VCaP (cell line): ENCODE results near the gene TUSC2.

ENCODE experiments used
- H3K27ac ChIP-seq: fragments of 450-650 bp; 2 replicates; pipeline ENCODE4 v1.5.1; 2017
- TF ChIP-seq, protein P1 (sequence below): fragments of 450-650 bp; conservative IDR thresholded peaks from 2 replicates; pipeline ENCODE4 v1.5.1; 2017; ENCODE audit warnings: mild to moderate bottlenecking, moderate library complexity

The TUSC2 gene

DNA sequence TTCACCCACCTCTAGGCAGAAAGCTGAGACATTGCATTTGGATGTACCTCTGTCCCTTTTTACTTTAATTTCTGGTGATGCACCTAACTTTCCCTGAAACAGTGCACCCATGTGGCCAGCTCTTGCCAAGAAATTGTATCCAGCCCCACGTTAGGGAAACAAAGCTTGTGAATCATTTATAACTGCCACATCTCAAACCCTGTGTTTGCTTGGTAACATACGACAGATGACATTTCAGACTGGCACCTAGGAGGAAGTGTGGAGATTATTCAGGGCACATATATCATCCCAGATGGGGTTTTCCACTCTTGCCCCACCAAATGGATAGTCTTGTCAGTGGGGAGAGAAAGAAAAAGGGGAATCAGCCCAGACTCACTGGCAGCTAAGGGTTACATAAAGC, 24.8 kb upstream of the TUSC2 start:
- TF ChIP-seq, protein P1, sequence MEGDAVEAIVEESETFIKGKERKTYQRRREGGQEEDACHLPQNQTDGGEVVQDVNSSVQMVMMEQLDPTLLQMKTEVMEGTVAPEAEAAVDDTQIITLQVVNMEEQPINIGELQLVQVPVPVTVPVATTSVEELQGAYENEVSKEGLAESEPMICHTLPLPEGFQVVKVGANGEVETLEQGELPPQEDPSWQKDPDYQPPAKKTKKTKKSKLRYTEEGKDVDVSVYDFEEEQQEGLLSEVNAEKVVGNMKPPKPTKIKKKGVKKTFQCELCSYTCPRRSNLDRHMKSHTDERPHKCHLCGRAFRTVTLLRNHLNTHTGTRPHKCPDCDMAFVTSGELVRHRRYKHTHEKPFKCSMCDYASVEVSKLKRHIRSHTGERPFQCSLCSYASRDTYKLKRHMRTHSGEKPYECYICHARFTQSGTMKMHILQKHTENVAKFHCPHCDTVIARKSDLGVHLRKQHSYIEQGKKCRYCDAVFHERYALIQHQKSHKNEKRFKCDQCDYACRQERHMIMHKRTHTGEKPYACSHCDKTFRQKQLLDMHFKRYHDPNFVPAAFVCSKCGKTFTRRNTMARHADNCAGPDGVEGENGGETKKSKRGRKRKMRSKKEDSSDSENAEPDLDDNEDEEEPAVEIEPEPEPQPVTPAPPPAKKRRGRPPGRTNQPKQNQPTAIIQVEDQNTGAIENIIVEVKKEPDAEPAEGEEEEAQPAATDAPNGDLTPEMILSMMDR = peak; percentile 54
- H3K27ac ChIP-seq = peak overlapping the region; percentile 91

DNA sequence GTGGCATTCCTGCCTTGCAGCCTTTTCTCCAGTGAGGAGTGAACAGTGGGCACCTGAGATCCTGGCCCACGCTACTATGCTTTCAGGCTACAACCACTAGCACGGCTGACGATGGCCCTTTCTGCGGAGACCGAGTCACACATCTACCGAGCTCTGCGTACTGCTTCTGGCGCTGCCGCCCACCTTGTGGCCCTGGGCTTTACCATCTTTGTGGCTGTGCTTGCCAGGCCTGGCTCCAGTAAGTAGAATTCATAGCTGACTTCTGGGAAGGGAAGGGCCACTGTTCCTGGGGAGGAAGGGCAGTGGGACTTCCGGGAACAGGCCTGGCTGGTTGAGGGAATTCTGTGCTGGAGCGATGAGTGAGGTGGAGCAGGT, 23.3 kb upstream of the TUSC2 start:
- peak overlapping the region; percentile 91 for H3K27ac ChIP-seq
- TF ChIP-seq, protein P1 = no peak

DNA sequence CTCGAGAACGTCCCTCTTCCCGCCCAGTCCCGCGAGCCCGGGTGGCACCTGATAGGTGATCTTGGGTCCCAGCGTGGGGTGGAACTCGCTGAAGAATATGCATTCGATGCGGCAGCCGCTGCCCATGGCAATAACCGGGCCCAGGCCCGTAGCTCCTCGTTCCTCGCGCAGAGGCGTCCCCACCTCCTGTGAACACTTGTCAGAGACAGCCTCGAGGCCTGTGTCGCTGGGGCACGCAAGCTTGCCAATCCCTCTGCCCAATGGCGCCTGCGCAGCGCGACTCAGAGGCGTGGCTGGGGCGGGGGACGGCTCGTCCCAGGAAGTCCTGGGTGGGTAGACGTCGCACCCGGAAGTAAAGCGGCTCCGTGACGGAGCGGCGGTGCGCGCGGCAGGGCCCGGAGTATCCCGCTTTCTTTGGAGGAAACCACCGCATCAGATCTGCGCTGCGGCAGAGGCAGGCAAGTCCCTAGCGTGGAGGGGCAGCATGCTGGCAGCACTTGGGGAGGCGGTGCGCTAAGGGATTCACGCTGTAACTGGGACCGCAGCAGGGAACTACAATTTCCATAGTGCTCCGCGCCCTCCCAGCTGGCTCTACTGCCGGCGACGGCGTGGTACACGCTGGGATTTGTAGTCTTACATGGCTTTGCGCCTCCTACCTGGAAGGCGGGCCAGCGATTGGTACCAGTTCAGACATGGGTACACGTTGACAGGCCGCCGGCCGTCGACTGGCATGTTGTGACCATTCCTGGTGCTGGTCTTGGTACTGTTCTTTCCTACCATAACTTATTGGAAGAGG, 22.7 kb upstream of the TUSC2 start, which contains the start of the genes CYB561D2 and NPRL2:
TSS of gene CYB561D2 (plus strand) at position 336 of the 796 bp plus-strand sequence. CDS start 572 bp downstream, outside the sequence.
TSS of gene NPRL2 (minus strand) at position 249 of the 796 bp plus-strand sequence. CDS start at position 126, 123 bp downstream.
- peak within 1 kb of the TSS; percentile 91 for H3K27ac ChIP-seq
- TF ChIP-seq, protein P1 = no peak

DNA sequence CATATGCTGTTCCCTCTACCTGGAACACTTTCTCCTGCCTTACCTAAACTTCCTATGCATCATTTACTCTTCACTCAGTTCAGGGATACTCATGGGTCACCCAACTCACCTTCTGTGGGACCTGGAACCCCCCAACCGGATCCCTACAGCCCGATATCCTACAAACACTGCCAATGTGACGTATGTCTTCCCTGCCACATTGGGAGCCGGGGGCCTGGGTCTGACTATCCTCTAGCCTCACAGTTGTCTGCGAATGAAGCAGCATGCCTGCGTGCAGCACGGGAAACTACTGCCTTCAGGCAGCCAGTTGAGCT, 22.1 kb upstream of the TUSC2 start:
- TF ChIP-seq, protein P1 = no peak
- H3K27ac ChIP-seq = peak overlapping the region; percentile 91

DNA sequence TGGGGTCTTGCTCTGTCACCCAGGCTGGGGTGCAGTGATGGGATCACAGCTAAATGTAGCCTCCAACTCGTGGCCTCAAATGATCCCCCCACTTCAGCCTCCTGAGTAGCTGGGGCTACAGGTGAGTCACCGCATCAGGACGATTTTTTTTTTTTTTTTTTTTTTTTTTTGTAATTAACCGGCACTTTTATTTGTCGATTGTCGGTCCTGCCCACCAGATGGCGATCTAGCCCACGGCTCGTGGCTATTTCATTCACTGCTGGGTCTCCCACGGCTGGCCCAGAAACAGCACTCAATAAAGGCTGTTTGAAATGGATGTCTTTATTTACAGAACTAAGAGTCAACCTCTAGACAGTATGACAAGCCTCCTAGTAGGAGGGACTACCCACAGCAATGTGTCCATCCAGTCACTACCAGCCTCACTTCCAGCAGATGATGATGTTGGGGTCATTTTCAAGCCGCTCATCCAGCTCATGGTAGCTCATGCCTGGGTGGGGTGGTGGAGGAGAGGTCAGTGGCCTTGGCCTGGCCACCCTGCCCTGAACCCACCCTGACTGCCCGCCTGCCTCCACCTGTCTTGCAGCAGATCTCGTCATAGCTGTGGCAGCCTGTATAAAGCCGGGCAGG, 19.3 kb upstream of the TUSC2 start:
- peak overlapping the region; percentile 91 for H3K27ac ChIP-seq
- TF ChIP-seq, protein P1 = peak; percentile 89

DNA sequence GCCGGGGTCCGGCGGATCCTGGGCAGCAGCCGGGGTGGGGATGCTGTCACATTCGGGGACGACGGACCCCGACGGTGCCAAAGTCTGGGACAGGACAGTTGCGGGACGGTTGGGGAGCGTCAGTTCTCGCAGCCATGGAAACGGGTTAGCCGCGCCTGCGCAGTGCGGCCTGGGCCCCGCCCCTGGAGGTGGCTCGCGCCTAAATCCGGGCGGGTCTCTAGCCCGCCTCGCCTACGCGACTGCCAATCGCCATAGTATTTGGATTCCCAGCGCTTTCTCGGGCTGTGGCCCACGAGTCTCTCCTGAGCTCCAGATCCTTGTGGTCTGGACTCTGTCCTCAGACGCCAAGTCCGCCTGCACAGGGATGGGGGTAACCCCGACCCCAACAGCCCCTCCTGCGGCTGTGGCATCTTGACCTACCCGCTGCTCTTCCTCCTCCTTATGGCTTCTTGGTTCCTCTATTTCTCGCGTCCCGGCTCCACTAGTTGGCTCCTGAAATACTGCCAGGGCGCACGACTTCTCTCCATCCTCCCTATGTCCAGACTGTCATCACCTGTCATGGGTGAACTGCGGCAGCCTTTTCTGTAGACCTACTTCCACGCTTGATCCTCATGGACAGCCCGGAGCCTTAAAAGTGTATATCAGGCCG, 17.7 kb upstream of the TUSC2 start, which contains the start of gene ZMYND10:
TSS of gene ZMYND10 (minus strand) at position 147 of the 649 bp plus-strand sequence. CDS start 153 bp downstream, outside the sequence.
- H3K27ac ChIP-seq = peak within 1 kb of the TSS; percentile 58
- TF ChIP-seq, protein P1 = no peak

GRCh38 chr3:50345008-50345407, 17.0 kb upstream of the TUSC2 start:
- TF ChIP-seq, protein P1 = no peak
- H3K27ac ChIP-seq = peak overlapping the region; percentile 58; the same call in 1 of the 2 replicates
